Cortex of kidney (tissue), 1 donor: ENCODE measurements around the gene PHPT1.
"Not testable (repeated sequence)": the region's sequence is repeated elsewhere in the genome, so short reads cannot be mapped to it uniquely, and the experiment has no call there.

Experiments
- DNase-seq: peaks from one replicate; lab custom pipeline; 2025; lab: John Stamatoyannopoulos, UW

The PHPT1 gene

DNA sequence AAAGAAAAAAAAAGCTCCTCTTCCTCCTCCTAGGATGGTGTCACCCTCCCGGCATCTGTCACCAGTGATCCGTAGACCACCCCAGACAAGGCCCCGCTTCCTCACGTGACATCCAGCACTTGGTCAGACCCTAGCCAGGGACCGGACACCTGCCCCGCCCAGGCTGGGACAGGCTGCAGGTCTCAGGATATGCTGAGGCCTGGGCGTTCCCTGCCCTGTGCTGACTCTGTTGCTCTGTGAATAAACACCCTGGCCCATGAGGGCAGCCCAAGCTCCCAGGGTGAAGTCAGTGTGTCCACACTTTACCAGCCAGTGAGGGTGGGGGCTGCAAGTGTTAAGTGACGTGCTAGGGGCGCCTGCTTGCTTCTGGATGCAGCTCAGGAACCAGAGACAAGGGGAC lies 11.3 kb downstream of the PHPT1 start:
- no peak for DNase-seq

DNA sequence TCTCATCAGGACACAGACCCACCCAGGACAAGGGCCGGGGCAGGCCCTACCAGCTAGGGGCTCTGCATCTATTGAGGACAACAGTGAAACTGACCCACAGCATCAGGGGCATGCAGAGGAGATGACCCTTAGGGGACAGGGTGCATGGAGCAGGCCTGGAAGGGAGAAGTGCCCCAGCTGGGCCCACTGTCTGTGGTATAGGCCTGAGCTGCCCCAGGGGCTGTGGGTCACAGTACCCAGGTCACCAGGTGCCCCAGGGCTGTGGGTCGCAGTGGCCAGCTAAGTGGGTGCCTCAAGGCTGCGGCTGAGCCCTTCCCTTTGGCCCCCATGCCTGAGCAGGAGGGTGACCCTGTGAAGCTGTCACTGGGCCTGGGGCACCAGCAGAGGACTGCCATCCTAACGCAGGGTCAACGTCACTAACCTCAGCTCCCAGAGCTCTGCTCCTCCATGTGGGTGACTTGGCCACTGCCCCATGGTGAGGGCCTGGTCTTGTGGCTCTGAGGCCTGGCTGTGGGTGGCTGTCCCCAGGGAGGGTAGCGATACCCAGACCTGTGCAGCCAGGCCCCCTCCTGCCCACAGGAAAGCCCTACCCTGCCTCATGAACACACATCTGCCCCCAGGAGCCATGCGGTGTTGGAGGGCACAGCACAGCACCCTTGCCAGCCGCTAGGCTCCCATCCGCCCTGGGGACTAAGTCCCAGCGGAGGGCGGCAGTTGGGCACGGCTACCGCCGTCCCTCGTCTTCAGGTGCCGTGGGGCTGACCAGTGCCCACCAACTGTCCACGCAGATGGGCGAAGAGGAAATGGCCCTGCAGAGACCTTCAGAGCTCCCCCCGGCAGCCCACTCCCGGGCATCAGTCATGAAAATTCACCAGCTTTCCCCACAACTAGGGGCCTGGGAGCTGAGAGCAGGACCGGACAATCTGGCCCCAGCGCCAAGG lies 12.0 kb downstream of the PHPT1 start:
- no peak for DNase-seq

DNA sequence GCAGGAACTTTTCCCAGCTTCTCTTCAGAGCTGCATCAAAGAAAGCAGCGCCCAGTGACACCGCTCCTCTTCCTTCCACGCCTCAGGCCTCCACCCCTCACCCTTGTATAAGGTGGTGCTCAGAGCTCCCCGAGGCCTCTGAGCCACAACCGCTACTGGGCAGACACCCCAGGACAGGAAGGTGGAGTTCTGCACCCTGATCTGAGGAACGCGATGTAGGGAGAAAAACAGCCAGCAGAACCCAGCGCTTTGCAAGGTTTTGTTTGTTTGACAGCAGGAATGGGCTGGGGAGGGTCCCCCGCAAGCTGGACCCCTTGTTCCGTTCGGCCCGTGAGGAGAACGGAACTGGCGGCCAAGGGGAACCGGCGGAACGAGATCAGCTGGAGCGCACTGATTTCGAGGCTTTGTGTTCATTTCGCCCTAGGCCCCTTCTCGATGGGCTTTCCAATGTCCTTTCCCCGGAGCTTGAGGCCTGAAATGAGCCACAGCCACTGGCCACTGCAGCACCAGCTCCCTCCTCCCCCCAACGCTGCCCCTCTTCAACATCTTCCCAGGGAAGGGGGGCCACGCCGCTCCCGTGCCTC lies 12.8 kb downstream of the PHPT1 start:
- no peak for DNase-seq

DNA sequence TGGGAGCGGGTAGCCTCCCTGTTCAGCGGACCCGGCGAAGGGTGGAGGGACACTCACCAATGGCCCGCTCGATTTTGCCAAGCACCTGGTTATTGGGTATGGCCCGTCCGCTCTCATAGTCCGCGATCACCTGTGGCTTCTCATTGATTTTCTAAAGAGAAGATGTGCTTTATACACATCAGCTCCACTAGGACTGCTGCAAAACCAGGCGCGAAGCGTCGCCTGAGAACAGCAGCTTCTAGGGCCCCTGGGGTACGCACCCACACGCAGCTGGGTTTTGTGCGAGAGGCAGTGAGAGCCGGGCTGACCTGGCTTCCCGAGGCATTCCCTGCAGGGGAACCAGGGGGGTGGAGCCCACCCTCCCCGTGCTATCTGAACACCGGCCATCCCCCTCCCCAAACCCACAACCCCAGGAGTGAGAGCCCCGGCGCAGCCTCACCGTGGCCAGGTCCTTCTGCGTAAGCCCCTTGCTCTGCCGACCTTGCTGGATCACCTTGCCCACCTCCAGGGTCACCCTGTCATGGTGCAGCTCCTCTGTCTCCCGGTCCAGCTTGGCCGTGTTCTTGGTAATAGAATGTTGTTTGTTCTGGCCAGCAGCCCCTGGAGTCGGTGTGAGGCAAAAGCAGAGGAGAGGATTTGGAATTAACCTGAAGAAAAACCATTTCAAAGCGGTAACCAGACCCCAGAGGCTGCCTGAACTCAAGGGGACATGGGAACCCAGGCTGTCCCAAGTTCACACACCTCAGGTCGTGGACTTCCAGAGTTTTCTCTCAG lies 13.8 kb downstream of the PHPT1 start:
- DNase-seq, result no peak

DNA sequence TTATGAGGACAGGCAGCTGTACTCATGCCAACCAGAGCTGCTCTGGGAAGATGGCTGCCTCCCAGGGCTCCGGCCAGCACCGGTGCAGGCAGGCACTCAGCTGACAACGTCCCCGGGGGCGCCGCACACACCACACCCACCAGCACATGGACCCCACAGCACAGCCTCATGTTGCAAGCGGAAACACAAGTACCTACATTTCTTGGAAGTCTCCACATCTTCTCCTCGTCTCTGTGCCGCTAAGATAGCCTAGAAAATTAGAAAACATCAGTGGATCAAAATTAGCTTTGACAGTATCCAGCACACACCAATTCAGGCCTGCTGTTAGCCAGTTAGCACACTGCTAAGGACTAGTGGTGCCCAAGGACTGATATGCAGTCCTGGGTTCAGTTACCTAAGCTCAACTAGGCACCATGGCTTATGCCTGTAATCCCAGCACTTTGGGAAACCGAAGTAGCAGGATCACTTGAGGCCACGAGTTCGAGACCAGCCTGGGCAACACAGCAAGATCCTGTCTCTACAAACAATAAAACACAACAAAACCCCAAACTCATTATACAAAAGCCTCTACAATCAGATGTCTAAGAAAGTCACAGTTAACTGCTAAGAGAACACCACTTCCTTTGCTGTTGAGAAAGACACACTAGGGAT lies 14.5 kb downstream of the PHPT1 start:
- no peak for DNase-seq

DNA sequence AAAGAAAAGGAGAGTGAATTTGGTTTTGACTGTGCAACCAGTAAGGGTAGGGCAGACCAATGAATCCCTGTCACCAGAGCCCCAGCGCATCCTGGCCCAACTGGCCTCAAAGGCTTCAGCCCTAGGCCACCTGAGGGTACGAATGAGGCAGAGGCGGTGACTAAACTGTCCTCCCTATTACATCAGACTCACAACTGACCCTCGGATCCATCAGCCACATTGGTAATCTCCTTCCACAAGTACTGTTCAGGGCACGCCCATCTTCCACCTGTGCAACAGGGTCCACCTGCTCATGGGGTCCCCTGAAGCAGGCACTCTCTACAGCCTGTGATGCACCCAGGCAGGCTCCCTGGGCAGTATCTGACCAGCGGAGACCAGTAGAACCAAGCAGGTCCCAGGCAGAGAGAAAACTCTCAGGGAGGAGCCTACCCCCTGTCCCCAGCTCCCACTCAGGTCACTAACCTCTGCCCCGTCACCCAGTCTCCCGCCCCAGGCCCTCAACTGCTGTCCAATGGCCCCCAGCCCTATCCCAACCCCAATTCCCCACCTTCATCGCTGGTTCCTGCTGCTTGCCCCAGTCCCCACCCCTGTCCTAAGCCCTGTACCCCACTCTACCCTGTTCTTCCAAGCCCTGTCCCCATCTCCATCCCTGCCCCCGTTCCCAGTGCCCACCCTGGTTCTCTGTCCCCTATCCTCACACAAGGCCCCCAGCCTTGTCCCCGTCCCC lies 16.0 kb downstream of the PHPT1 start:
- DNase-seq, result no peak

DNA sequence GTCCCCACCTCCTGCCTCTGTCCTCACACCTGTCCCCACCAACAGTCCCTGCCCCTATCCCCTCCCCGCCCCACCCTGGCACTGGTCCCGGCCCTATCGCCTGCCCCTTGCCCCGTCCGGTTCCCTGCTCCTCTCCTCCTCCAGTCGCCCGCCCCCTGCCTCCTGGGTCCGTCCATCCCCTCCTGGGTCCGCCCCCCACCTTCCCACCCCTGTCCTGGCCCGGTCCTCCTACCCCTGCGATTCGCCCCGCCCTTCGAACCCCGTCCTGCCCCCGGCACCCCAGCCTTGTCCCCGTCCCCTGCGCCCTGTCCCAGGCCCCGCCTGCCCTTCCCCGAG lies 16.5 kb downstream of the PHPT1 start:
- DNase-seq, result no peak

DNA sequence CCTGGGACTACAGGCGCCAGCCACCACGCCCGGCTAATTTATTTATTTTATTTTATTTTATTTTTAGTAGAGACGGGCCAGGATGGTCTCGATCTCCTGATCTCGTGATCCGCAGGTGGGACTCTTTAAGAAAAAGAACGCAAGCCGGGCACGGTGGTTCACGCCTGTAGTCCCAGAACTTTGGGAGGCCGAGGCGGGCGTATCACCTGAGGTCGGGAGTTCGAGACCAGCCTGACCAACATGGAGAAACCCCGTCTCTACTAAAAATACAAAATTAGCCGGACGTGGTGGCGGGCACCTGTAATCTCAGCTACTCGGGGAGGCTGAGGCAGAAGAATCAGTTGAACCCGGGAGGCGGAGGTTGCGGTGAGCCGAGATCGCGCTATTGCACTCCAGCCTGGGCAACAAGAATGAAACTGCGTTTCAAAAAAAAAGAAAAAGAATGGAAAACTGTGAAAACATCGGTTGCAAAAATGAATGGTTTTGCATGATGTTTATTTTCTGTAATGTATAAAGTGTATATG lies 17.8 kb downstream of the PHPT1 start:
- not testable (repeated sequence) for DNase-seq

DNA sequence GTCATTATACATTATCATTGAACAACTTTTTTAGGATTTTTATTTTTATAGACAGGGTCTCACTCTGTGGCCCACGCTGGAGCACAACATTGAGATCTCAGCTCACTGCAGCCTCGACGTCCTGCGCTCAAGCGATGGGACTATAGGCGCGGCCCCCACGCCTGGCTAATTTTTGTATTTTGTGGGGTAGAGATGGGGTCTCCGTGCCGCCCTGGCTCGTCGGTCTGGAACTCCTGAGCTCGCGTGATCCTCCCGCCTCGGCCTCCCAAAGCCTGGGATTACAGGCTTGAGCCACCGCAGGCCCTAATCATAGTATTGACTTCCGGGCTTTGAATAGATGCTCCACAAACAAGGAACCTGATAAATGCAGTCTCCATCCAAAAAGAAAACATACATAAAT lies 18.3 kb downstream of the PHPT1 start:
- DNase-seq, result no peak

DNA sequence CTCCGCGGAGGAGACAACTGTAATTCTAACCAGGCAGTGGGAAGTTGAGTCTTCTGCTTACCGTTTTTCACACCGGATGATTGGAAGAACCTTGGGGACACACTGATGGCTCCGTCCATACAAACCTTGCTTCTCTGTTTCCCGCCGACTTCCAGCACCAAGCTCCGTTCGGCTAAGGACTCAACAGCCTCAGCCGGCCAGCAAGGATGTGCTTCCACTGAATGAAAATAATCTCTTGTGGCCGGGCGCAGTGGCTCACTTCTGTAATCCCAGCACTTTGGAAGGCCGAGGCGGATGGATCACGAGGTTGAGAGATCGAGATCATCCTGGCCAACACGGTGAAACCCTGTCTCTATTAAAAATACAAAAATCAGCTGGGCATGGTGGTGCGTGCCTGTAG lies 18.7 kb downstream of the PHPT1 start:
- no peak for DNase-seq

DNA sequence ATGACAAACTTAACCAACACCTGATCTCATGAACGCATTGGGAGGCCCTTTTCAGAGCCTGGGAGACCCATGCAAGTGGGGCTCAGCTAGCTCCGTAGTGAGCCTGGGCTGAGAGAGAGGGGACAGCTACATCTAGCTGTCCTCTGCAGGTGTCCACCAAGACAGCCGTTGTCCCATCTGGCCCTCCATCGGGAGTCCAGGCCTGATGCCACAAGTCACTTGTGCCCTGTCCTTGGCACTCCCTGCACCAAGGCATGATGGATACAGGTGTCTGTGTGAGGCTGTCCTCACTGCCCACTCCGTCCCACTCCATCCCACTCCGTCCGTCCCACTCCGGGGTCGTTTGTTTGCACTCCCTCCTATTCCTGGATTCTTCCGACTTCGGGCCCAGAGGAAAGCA lies 19.4 kb downstream of the PHPT1 start:
- no peak for DNase-seq

DNA sequence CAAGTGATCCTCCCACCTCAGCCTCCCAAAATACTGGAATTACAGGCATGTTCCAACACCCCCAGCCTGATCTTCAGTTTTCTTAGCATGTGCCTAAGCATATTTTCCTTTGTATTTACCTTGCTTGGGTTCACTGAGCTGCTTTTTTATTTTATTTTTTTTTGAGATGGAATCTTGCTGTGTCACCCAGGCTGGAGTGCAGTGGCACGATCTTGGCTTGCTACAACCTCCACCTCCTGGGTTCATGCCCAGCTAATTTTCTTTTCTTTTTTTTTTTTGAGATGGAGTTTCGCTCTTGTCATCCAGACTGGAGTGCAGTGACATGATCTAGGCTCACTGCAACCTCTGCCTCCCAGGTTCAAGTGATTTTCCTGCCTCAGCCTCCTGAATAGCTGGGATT lies 20.4 kb downstream of the PHPT1 start:
- not testable (repeated sequence) for DNase-seq

DNA sequence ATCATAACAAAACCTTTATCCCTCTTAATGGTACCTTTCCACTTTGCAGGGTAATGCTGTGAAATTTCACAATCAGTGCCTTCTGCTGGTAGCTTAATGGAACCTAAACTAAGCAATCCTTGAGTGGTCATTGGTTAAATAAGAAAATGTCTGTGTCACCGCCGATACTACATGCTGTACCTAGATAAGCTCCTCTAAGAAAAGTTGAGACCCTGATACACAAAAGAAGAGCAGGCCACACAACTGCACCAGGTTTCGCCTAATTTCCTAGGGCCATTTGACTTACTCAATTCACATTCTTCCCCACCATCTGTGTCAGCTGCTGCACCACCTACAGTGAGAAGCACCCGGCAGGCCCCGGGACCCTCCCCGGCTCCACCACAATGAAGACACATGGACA lies 25.9 kb downstream of the PHPT1 start:
- DNase-seq, result no peak

DNA sequence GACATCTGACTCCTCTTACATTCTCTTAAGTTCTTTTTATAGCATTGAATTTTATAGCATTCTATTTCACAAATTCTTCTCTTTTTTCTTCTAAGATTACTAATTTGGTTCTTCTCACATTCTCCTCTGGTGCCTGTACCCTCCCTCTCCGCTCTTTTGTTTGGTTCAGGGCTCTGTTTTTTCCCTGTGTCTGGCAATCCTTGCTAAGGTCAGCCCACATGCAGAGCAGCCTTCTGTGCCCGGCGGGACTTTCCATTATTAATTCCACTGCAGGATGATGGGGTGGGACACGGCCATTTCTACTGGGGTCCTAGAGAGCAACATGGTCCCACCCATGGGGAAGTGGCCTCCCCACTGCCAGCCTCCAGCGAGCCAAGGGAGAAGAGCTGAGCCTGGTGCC lies 27.3 kb downstream of the PHPT1 start:
- DNase-seq, result no peak

DNA sequence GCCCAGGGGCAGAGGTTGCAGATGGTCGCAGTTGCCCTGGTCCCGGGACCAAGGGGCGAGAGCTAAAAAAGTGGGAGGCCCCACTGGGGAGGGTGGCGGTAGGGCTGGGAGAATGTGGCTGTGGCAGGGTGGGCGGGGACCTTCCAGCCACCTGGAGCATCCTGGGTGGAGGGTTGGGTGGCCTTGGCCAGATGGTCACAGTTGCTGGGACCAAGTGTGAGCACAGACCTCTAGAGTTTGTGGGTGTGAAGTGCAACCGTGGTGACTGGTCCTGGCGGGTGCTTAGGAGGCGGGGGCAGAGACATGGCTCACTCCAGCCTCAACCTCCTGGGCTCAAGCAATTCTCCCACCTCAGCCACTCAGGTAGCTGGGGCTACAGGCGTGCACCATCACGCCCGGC lies 31.4 kb downstream of the PHPT1 start:
- no peak for DNase-seq

DNA sequence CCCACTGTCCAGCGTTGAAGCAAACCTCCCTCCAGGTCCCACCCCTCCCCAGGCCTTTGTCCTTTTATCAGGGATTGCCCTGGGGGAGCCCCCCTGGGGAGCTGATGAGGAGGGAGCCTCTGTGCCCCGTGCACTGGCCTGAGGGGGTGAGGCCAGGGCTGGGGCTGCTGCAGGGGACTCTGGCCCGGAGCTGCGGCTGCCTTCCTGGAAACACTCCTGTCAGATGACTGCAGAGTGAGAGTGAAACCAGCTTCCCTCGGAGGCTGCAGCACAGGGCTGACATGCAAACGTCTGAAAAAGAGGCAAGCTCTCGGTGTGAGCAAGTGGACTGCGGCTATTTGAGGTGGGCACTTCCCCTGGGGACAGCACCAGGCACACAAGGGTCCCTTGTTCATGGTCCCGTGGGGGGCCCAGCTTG lies 32.5 kb downstream of the PHPT1 start:
- no peak for DNase-seq

DNA sequence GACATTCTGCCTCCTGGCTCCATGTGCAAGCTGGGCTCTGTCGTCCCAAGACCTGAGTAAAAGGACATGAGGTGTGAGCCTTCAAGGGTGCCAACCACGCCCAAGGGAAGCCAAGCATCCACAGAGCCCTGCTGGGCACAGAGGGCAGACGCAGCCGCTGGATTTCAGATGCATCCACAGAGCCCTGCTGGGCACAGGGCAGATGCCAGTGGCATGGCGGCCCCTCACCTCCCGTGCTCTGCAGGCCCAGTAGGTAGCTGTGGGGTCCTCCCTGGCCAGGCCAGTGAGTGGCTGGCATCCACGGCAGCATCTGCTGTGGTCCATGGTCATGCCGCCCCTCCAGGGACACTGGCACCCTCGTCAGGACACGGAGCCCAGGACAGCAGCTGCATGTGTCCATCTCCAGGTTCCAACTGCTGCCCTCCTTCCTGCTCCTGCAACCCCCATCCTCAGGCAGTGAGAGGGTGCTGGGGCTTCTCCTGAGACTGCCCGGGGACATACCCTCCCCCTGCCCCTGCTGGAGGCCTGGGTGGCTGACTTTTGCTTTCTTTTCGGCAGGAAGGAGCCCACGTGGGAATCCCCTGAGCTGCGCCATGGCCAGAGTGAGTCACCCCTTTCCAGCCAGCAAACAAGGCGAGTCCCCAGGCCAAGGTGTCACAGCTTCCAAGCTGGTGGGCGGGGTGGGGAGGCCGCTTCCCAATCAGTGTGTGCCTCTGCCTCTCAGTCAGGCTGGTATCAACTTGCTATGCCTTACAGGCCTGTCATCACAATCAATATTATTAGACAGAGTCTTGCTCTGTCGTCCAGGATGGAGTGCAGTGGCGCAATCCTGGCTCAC lies 33.1 kb downstream of the PHPT1 start:
- DNase-seq, result no peak

DNA sequence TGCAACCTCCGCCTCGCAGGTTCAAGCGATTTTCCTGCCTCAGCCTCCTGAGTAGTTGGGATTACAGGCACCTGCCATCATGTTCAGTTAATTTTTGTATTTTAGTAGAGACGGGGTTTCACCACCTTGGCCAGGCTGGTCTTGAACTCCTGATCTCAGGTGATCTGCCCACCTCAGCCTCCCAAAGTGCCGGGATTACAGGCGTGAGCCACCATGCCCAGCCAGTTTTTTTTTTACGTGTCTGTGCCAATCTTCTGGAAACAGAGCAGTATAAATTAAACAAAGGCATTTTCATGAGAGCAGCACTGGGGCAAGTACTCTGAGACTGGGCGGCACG lies 33.7 kb downstream of the PHPT1 start:
- not testable (repeated sequence) for DNase-seq

DNA sequence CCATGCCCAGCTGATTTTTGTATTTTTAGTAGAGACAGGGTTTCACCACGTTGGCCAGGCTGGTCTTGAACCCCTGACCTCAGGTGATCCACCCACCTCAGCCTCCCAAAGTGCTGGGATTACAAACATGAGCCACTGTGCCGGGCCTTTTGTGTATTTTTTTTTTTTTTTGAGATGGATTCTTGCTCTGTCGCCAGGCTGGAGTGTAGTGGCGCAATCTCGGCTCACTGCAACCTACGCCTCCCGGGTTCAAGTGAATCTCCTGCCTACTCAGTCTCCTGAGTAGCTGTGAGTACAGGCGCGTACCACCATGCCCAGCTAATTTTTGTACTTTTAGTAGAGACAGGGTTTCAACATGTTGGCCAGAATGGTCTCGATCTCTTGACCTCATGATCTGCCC lies 34.5 kb downstream of the PHPT1 start:
- DNase-seq, result not testable (repeated sequence)

DNA sequence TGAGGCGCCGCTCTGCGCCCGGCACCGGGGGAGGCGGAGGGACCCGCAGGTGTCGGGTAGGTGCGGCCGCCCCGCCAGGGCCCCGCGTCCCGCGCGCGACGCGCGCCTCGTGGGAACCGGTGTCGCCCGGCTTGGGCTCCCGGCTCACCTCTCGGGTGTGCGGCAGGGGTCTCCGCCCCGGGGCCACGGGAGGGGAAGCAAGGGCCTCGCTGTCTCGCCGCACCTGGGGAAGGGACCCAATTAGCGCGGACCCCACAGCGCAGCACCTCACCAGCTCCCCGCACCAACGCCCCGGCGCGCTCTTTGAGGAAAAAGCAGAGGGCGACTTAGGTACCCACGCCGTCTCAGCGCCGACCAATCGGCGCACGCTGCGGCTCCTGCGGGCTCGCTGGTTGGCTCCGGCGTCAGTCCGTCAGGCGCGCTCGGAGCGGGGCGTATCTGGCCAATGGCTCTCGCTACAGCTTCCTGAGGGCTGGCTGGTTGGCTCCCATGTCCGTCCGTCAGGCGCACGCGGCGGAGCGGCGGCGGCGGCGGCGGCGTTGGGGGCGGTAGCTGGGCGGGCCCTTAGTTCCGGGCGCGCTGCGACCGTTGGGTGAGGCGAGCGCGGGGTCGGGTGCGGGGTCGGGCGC lies 36.9 kb downstream of the PHPT1 start, which contains the start of gene TRAF2:
TSS of gene TRAF2 (plus strand) at position 567 of the 629 bp plus-strand sequence. CDS start 12,225 bp downstream, outside the sequence.
- DNase-seq, result no peak
